MM.1S (cell line): ENCODE results near the gene CFAP77.

Experiments used
- DNase-seq: peaks from one replicate; pipeline ENCODE4 v3.0.0-alpha.2; 2015
- H2AFZ ChIP-seq: fragments of 300-600 bp; sonication (generic); 2 replicates; pipeline ENCODE4 v1.6.0; 2016; ENCODE audit warnings: antibody characterized with exemption, low read length
- H3F3A ChIP-seq: fragments of 300-600 bp; sonication (generic); 2 replicates; pipeline ENCODE4 v1.6.1; 2016; ENCODE audit warnings: mild to moderate bottlenecking, antibody characterized with exemption, low read length, moderate library complexity, mixed read lengths; ENCODE audit not compliant: insufficient read depth
- H3K27ac ChIP-seq: fragments of 300-600 bp; sonication (generic); 2 replicates; pipeline ENCODE4 v1.5.1; 2016; ENCODE audit warnings: mild to moderate bottlenecking, low read length
- H3K27me3 ChIP-seq: fragments of 300-600 bp; sonication (generic); replicated peaks from 2 replicates; pipeline ENCODE4 v1.6.0; 2016; ENCODE audit warnings: low read length; ENCODE audit not compliant: insufficient read depth
- H3K36me3 ChIP-seq: fragments of 300-600 bp; sonication (generic); replicated peaks from 2 replicates; pipeline ENCODE4 v1.6.1; 2016; ENCODE audit warnings: mild to moderate bottlenecking, low read length, mixed read lengths; ENCODE audit not compliant: insufficient read depth
- H3K4me1 ChIP-seq: fragments of 300-600 bp; sonication (generic); 2 replicates; pipeline ENCODE4 v1.6.1; 2016; ENCODE audit warnings: low read length, mixed read lengths
- H3K4me2 ChIP-seq: fragments of 300-600 bp; sonication (generic); 2 replicates; pipeline ENCODE4 v1.6.0; 2016; ENCODE audit warnings: low read depth, low read length
- H3K4me3 ChIP-seq: fragments of 300-600 bp; sonication (generic); 2 replicates; pipeline ENCODE4 v1.5.1; 2016; ENCODE audit warnings: low read length, mixed read lengths
- H3K79me2 ChIP-seq: fragments of 300-600 bp; sonication (generic); 2 replicates; pipeline ENCODE4 v1.6.1; 2016; ENCODE audit warnings: mixed run types, low read length, mixed read lengths
- H3K9ac ChIP-seq: fragments of 300-600 bp; sonication (generic); 2 replicates; pipeline ENCODE4 v1.6.1; 2016; ENCODE audit warnings: low read length, mixed read lengths
- H3K9me2 ChIP-seq: fragments of 300-600 bp; sonication (generic); replicated peaks from 2 replicates; pipeline ENCODE4 v1.6.1; 2016; ENCODE audit warnings: mild to moderate bottlenecking, low read length, mixed read lengths; ENCODE audit not compliant: insufficient read depth
- H3K9me3 ChIP-seq: fragments of 300-600 bp; sonication (generic); replicated peaks from 2 replicates; pipeline ENCODE4 v1.6.1; 2016; ENCODE audit warnings: mild to moderate bottlenecking, low read length, mixed read lengths; ENCODE audit not compliant: insufficient read depth
- H4K20me1 ChIP-seq: fragments of 300-600 bp; sonication (generic); 2 replicates; pipeline ENCODE4 v1.6.1; 2016; ENCODE audit warnings: mild to moderate bottlenecking, low read length, moderate library complexity, mixed read lengths; ENCODE audit not compliant: insufficient read depth
- CTCF ChIP-seq: fragments of 300-600 bp; sonication (generic); IDR thresholded peaks from 2 replicates; pipeline ENCODE4 v1.5.1; 2016; ENCODE audit warnings: antibody characterized with exemption, low read length, mixed read lengths
- EZH2 ChIP-seq: fragments of 300-600 bp; sonication (generic); optimal IDR thresholded peaks from 2 replicates; pipeline ENCODE3; 2017; ENCODE audit warnings: low read depth, mild to moderate bottlenecking, antibody characterized with exemption, low read length, mixed read lengths
- EZH2phosphoT487 ChIP-seq: fragments of 300-600 bp; sonication (generic); IDR thresholded peaks from 2 replicates; pipeline ENCODE4 v1.6.1; 2018; ENCODE audit warnings: antibody characterized with exemption, low read length

Gene CFAP77

GRCh38 chr9:132539096-132539495 lies 129.1 kb downstream of the CFAP77 start:
- Histone ChIP-seq H3K36me3 (no peaks in the 10 kb centered on the region), H3K9ac (no peak overlapping the region), H3K4me2 (no peak overlapping the region), H3K79me2 (no peaks in the 10 kb centered on the region), H3K9me2 (no peaks in the 10 kb centered on the region), H3K9me3 (no peaks in the 10 kb centered on the region), H3K27ac (no peak overlapping the region), H3K4me1 (no peaks in the 10 kb centered on the region), H3K4me3 (no peak overlapping the region), H2AFZ (no peak overlapping the region), H3K27me3 (peaks cover 75% of the 10 kb centered on the region), H4K20me1 (no peaks in the 10 kb centered on the region), H3F3A (no peaks in the 10 kb centered on the region)
- no peak for TF ChIP-seq EZH2
- TF ChIP-seq EZH2phosphoT487 = no peak
- TF ChIP-seq CTCF = no peak
- no peak for DNase-seq

GRCh38 chr9:132541051-132541450 lies 131.0 kb downstream of the CFAP77 start:
- Histone ChIP-seq H3K9me2 (no peaks in the 10 kb centered on the region), H3K4me1 (no peaks in the 10 kb centered on the region), H4K20me1 (no peaks in the 10 kb centered on the region), H3F3A (no peaks in the 10 kb centered on the region), H3K9me3 (no peaks in the 10 kb centered on the region), H3K27ac (no peak overlapping the region), H3K4me3 (no peak overlapping the region), H3K4me2 (no peak overlapping the region), H3K27me3 (peaks cover 88% of the 10 kb centered on the region), H2AFZ (no peak overlapping the region), H3K36me3 (no peaks in the 10 kb centered on the region), H3K9ac (no peak overlapping the region), H3K79me2 (no peaks in the 10 kb centered on the region)
- DNase-seq = no peak
- TF ChIP-seq EZH2phosphoT487 (no peak), CTCF (no peak), EZH2 (no peak)

GRCh38 chr9:132541870-132542830 lies 132.1 kb downstream of the CFAP77 start:
- H4K20me1 ChIP-seq = no peaks in the 10 kb centered on the region
- H3K4me3 ChIP-seq = no peak overlapping the region
- no peaks in the 10 kb centered on the region for H3K79me2 ChIP-seq
- no peaks in the 10 kb centered on the region for H3K9me2 ChIP-seq
- no peak overlapping the region for H3K27ac ChIP-seq
- H3K36me3 ChIP-seq = no peaks in the 10 kb centered on the region
- no peak overlapping the region for H2AFZ ChIP-seq
- no peaks in the 10 kb centered on the region for H3F3A ChIP-seq
- peaks cover 92% of the 10 kb centered on the region for H3K27me3 ChIP-seq
- no peak overlapping the region for H3K9ac ChIP-seq
- H3K9me3 ChIP-seq = no peaks in the 10 kb centered on the region
- no peaks in the 10 kb centered on the region for H3K4me1 ChIP-seq
- no peak for DNase-seq
- no peak for TF ChIP-seq CTCF
- no peak for TF ChIP-seq EZH2phosphoT487
- no peak for TF ChIP-seq EZH2
- no peak overlapping the region for H3K4me2 ChIP-seq
